NCI-H187 treated with DMSO at 0.1 percent for 48 hours (cell line): ENCODE data around the gene GRIA1.

Source experiments
- DNase-seq: peaks from one replicate; lab custom pipeline; 2025; lab: John Stamatoyannopoulos, UW

GRIA1 gene

GRCh38 chr5:153498516-153498915, 8.0 kb downstream of the GRIA1 start:
- no peak for DNase-seq

GRCh38 chr5:153500178-153500577, 9.7 kb downstream of the GRIA1 start:
- no peak for DNase-seq

GRCh38 chr5:153504726-153505125, 14.3 kb downstream of the GRIA1 start:
- DNase-seq, result no peak

GRCh38 chr5:153508700-153509099, 18.2 kb downstream of the GRIA1 start:
- DNase-seq, result no peak

GRCh38 chr5:153511622-153512021, 21.2 kb downstream of the GRIA1 start:
- no peak for DNase-seq

- no peak for DNase-seq
These were observed 22.7 kb downstream of the GRIA1 start for GRCh38 chr5:153513156-153513555.

- no peak for DNase-seq
These were observed 24.8 kb downstream of the GRIA1 start for GRCh38 chr5:153515301-153515700.

GRCh38 chr5:153516504-153517240, 26.2 kb downstream of the GRIA1 start:
- no peak for DNase-seq

- DNase-seq, result no peak
These were observed 26.8 kb downstream of the GRIA1 start for GRCh38 chr5:153517241-153517611.

- no peak for DNase-seq
These were observed 29.7 kb downstream of the GRIA1 start for GRCh38 chr5:153520137-153520536.

GRCh38 chr5:153520952-153521351, 30.5 kb downstream of the GRIA1 start:
- DNase-seq, result no peak

GRCh38 chr5:153523211-153523610, 32.7 kb downstream of the GRIA1 start:
- no peak for DNase-seq

- no peak for DNase-seq
These were observed 33.4 kb downstream of the GRIA1 start for GRCh38 chr5:153523831-153524230.

GRCh38 chr5:153525536-153525935, 35.1 kb downstream of the GRIA1 start:
- no peak for DNase-seq

GRCh38 chr5:153530357-153531143, 40.1 kb downstream of the GRIA1 start:
- DNase-seq, result no peak

- no peak for DNase-seq
These were observed 43.1 kb downstream of the GRIA1 start for GRCh38 chr5:153533546-153533945.

GRCh38 chr5:153534102-153534501, 43.6 kb downstream of the GRIA1 start:
- no peak for DNase-seq

GRCh38 chr5:153537207-153537606, 46.7 kb downstream of the GRIA1 start:
- no peak for DNase-seq

GRCh38 chr5:153539983-153540382, 49.5 kb downstream of the GRIA1 start:
- no peak for DNase-seq

- no peak for DNase-seq
These were observed 52.1 kb downstream of the GRIA1 start for GRCh38 chr5:153542536-153542935.

- DNase-seq, result no peak
These were observed 52.8 kb downstream of the GRIA1 start for GRCh38 chr5:153543288-153543687.

GRCh38 chr5:153543959-153544470, 53.5 kb downstream of the GRIA1 start:
- no peak for DNase-seq

- no peak for DNase-seq
These were observed 54.2 kb downstream of the GRIA1 start for GRCh38 chr5:153544706-153545105.
